Measurements from ENCODE around the gene INPP4B. TPM values are rescaled to one million over a fixed set of nuclear protein-coding genes. Genes with fewer than 3 reads are reported as not detected.

Gene INPP4B
- total RNA-seq, 4 donors from 2014 or later = 38.9 to 48.7 (median 44.2) TPM

GRCh38 chr4:142091085-142091513, 755.0 kb downstream of the INPP4B start:
- H3K4me1 ChIP-seq = no peaks in the 10 kb centered on the region
- no peaks in the 10 kb centered on the region for H3K9me3 ChIP-seq
- H3K27ac ChIP-seq = peak overlapping the region in 3 of 4 donors; percentile 10 to 28 (median 27)
- TF ChIP-seq POLR2A (IDR thresholded peaks at IDR 0.05) = no peak
- no peak for TF ChIP-seq CTCF (IDR thresholded peaks at IDR 0.05)
- no peak for DNase-seq
- no peak overlapping the region for H3K4me3 ChIP-seq
- no peaks in the 10 kb centered on the region for H3K27me3 ChIP-seq
- no peaks in the 10 kb centered on the region for H3K36me3 ChIP-seq

- H3K9me3 ChIP-seq = no peaks in the 10 kb centered on the region
- H3K4me3 ChIP-seq = no peak overlapping the region
- no peak overlapping the region for H3K27ac ChIP-seq
- no peaks in the 10 kb centered on the region for H3K4me1 ChIP-seq
- H3K36me3 ChIP-seq = peaks cover 0 to 7% (median 0%) of the 10 kb centered on the region in 3 donors
- TF ChIP-seq POLR2A (IDR thresholded peaks at IDR 0.05) (no peak), CTCF (IDR thresholded peaks at IDR 0.05) (no peak)
- H3K27me3 ChIP-seq = no peaks in the 10 kb centered on the region
- no peak for DNase-seq
Observed at GRCh38 chr4:142088906-142089305, 757.2 kb downstream of the INPP4B start.

DNA sequence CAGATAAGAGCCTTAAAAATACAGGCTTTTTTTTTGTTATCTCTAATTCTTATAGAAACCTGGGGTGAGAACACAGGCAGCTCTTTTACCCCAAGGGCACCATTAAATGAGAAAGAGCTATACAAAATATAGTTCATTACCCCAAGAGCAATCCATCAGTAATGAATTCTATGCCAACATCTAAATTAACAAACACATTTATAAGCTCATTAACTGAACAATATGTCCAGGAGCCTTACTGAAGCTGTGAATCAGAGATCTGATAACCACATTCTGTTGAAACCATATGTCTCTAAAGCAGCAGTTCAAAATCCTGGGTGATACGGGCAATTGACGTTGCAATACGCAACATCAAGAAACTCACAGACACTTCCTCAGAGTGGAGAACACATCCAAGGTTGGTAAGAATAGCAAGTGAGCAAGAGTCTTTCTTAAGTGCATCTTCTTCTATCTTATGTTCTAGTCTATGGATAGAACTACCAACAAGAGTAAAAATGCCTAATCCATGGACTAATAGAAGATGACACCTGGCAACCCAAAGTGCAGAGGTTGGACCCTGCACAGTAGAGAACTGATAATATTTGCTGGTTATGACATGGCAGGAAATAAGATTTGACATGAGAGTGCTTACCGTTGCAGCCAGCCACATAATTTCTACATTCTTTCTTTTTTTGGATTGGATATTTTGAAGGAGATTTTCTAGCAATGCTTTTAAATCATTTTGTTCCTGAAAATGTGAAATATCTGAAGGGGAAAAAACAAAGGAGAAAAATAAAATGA, 760.4 kb downstream of the INPP4B start:
- Histone ChIP-seq H3K27me3 (no peaks in the 10 kb centered on the region), H3K9me3 (no peaks in the 10 kb centered on the region), H3K27ac (no peak overlapping the region), H3K36me3 (peaks cover 0 to 7% (median 0%) of the 10 kb centered on the region in 3 donors), H3K4me3 (no peak overlapping the region), H3K4me1 (no peaks in the 10 kb centered on the region)
- TF ChIP-seq CTCF (IDR thresholded peaks at IDR 0.05) = no peak
- no peak for DNase-seq

DNA sequence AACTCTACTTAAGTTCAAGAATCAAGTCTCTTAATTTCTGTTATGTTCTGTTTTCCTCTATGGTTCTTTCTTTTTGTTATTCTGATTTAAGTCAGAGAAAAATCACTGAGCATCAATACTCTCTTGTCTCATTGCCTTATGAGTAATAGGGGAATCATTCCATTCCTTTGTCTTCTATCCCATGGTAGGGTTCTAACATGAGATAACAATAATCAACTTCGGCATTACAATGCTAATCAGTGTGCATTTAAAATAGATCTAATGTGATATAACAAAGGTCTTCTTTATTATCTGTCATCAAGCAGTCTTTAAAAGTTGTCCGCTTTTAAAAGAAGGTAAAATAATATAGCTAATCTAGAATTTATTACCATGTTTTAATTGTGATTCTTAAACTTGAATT, 762.8 kb downstream of the INPP4B start:
- no peaks in the 10 kb centered on the region for H3K27me3 ChIP-seq
- H3K4me3 ChIP-seq = no peak overlapping the region

GRCh38 chr4:142081025-142081424, 765.1 kb downstream of the INPP4B start:
- H3K4me1 ChIP-seq = no peaks in the 10 kb centered on the region
- TF ChIP-seq POLR2A (IDR thresholded peaks at IDR 0.05) (no peak), CTCF (IDR thresholded peaks at IDR 0.05) (no peak)
- no peak overlapping the region for H3K4me3 ChIP-seq
- peaks cover 0 to 7% (median 0%) of the 10 kb centered on the region in 3 donors for H3K36me3 ChIP-seq
- H3K27me3 ChIP-seq = no peaks in the 10 kb centered on the region
- DNase-seq = no peak
- no peaks in the 10 kb centered on the region for H3K9me3 ChIP-seq
- H3K27ac ChIP-seq = no peak overlapping the region

More for the DNA sequence above, 762.8 kb downstream of the INPP4B start:
- no peak for DNase-seq
- TF ChIP-seq POLR2A (IDR thresholded peaks at IDR 0.05) = no peak
- no peak for TF ChIP-seq CTCF (IDR thresholded peaks at IDR 0.05)
- no peaks in the 10 kb centered on the region for H3K4me1 ChIP-seq
- H3K27ac ChIP-seq = no peak overlapping the region
- H3K9me3 ChIP-seq = no peaks in the 10 kb centered on the region
- H3K36me3 ChIP-seq = peaks cover 0 to 7% (median 0%) of the 10 kb centered on the region in 3 donors

Data from Peyer's patch (tissue), 4 donors.